SK-N-SH treated with all-trans-retinoic acid at 6 μM for 48 hours (cell line): ENCODE measurements around the gene CLN6.

Experiments
- ATAC-seq: fragments of 200-7000 bp; cut with Tn5 transposase; 3 replicates; pipeline ENCODE4 v1.9.1; 2020; ENCODE audit warnings: mild to moderate bottlenecking, moderate library complexity
- ARNTL ChIP-seq: fragments of 450-650 bp; formaldehyde crosslinking; IDR thresholded peaks from 2 replicates; pipeline ENCODE4 v1.5.0; 2020; ENCODE audit warnings: low read depth, mild to moderate bottlenecking, moderate library complexity, borderline replicate concordance
- BACH2 ChIP-seq: fragments of 250-450 bp; sonication (Bioruptor Pico); IDR thresholded peaks from 2 replicates; pipeline ENCODE4 v1.9.0; 2021; ENCODE audit warnings: mild to moderate bottlenecking, borderline replicate concordance
- CREB5 ChIP-seq: fragments of 250-450 bp; sonication (Bioruptor Pico); IDR thresholded peaks from 2 replicates; pipeline ENCODE4 v1.5.1; 2020; ENCODE audit warnings: low read depth, mild to moderate bottlenecking, moderate library complexity
- CSDC2 ChIP-seq: fragments of 250-450 bp; sonication (Bioruptor Pico); IDR thresholded peaks from 2 replicates; pipeline ENCODE4 v1.5.0; 2020; ENCODE audit warnings: mild to moderate bottlenecking, moderate library complexity
- CSRNP3 ChIP-seq: fragments of 250-450 bp; sonication (Bioruptor Pico); IDR thresholded peaks from 2 replicates; pipeline ENCODE4 v1.5.1; 2021; ENCODE audit warnings: mild to moderate bottlenecking, moderate library complexity
- ESRRG ChIP-seq: fragments of 250-450 bp; sonication (Bioruptor Pico); IDR thresholded peaks from 2 replicates; pipeline ENCODE4 v1.6.1; 2021; ENCODE audit warnings: mild to moderate bottlenecking
- OSR1 ChIP-seq: fragments of 250-450 bp; sonication (Bioruptor Pico); IDR thresholded peaks from 2 replicates; pipeline ENCODE4 v1.8.0; 2022; ENCODE audit warnings: moderate library complexity, mild to moderate bottlenecking, inconsistent platforms
- PATZ1 ChIP-seq: fragments of 250-450 bp; sonication (Bioruptor Pico); IDR thresholded peaks from 2 replicates; pipeline ENCODE4 v1.8.0; 2020; ENCODE audit warnings: mild to moderate bottlenecking, moderate library complexity, borderline replicate concordance
- POU6F1 ChIP-seq: fragments of 250-450 bp; sonication (Bioruptor Pico); IDR thresholded peaks from 2 replicates; pipeline ENCODE4 v1.8.0; 2021; ENCODE audit warnings: low read depth, mild to moderate bottlenecking, moderate library complexity, borderline replicate concordance
- RARB ChIP-seq: fragments of 250-450 bp; sonication (Bioruptor Pico); IDR thresholded peaks from 2 replicates; pipeline ENCODE4 v1.8.0; 2021; ENCODE audit warnings: mild to moderate bottlenecking, moderate library complexity
- SNAI2 ChIP-seq: fragments of 250-450 bp; sonication (Bioruptor Pico); IDR thresholded peaks from 2 replicates; pipeline ENCODE4 v1.5.0; 2020; ENCODE audit warnings: mild to moderate bottlenecking, moderate library complexity
- TCF4 ChIP-seq: fragments of 250-450 bp; sonication (Bioruptor Pico); IDR thresholded peaks from 2 replicates; pipeline ENCODE4 v1.8.0; 2021; ENCODE audit warnings: mild to moderate bottlenecking, moderate library complexity, borderline replicate concordance
- TOX ChIP-seq: fragments of 250-450 bp; sonication (Bioruptor Pico); IDR thresholded peaks from 2 replicates; pipeline ENCODE4 v1.8.0; 2021; ENCODE audit warnings: mild to moderate bottlenecking, moderate library complexity, borderline replicate concordance
- ZC3H10 ChIP-seq: fragments of 250-450 bp; sonication (Bioruptor Pico); IDR thresholded peaks from 2 replicates; pipeline ENCODE4 v1.5.1; 2021; ENCODE audit warnings: mild to moderate bottlenecking, moderate library complexity
- ZFP3 ChIP-seq: fragments of 250-450 bp; sonication (Bioruptor Pico); IDR thresholded peaks from 2 replicates; pipeline ENCODE4 v1.5.0; 2020; ENCODE audit warnings: mild to moderate bottlenecking, moderate library complexity
- ZFP30 ChIP-seq: fragments of 450-650 bp; formaldehyde crosslinking; IDR thresholded peaks from 2 replicates; pipeline ENCODE4 v1.5.0; 2022; ENCODE audit warnings: mild to moderate bottlenecking, moderate library complexity
- ZNF565 ChIP-seq: fragments of 450-650 bp; formaldehyde crosslinking; conservative IDR thresholded peaks from 2 replicates; pipeline ENCODE4 v1.5.0; 2020; ENCODE audit warnings: low read depth, mild to moderate bottlenecking, moderate library complexity
- ZNF70 ChIP-seq: fragments of 450-650 bp; formaldehyde crosslinking; IDR thresholded peaks from 2 replicates; pipeline ENCODE4 v1.5.0; 2020; ENCODE audit warnings: mild to moderate bottlenecking, moderate library complexity
- ZNF8 ChIP-seq: fragments of 450-650 bp; formaldehyde crosslinking; IDR thresholded peaks from 2 replicates; pipeline ENCODE4 v1.5.0; 2020; ENCODE audit warnings: mild to moderate bottlenecking, moderate library complexity
- TF ChIP-seq, protein P1 (sequence below): fragments of 250-450 bp; sonication (Bioruptor Pico); IDR thresholded peaks from 2 replicates; pipeline ENCODE4 v1.5.0; 2020; ENCODE audit warnings: mild to moderate bottlenecking, moderate library complexity

The CLN6 gene

DNA sequence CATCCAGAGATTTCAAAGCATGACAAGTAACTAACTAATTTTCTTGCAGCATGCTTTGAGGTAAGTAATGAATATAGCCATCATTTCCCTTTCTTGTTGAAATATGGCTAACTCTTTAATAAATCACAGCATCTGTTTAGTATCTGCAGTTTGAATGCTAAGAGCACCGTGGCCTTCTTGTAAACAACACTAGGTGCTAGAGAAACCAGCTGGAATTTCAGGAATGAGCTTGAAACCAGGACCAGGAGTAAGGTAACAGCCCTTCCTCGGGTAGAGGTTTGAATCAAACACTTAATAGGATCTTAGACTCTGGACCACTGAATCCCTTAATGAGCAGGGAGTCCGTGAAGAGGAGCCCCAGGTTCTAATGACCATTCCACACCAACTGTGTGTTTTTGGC, 38.0 kb downstream of the CLN6 start:
- TF ChIP-seq ZFP3 (CRISPR knock-in tag), result no peak
- no peak for TF ChIP-seq TCF4 (CRISPR knock-in tag)
- no peak for TF ChIP-seq OSR1 (CRISPR knock-in tag)
- TF ChIP-seq, protein P1, sequence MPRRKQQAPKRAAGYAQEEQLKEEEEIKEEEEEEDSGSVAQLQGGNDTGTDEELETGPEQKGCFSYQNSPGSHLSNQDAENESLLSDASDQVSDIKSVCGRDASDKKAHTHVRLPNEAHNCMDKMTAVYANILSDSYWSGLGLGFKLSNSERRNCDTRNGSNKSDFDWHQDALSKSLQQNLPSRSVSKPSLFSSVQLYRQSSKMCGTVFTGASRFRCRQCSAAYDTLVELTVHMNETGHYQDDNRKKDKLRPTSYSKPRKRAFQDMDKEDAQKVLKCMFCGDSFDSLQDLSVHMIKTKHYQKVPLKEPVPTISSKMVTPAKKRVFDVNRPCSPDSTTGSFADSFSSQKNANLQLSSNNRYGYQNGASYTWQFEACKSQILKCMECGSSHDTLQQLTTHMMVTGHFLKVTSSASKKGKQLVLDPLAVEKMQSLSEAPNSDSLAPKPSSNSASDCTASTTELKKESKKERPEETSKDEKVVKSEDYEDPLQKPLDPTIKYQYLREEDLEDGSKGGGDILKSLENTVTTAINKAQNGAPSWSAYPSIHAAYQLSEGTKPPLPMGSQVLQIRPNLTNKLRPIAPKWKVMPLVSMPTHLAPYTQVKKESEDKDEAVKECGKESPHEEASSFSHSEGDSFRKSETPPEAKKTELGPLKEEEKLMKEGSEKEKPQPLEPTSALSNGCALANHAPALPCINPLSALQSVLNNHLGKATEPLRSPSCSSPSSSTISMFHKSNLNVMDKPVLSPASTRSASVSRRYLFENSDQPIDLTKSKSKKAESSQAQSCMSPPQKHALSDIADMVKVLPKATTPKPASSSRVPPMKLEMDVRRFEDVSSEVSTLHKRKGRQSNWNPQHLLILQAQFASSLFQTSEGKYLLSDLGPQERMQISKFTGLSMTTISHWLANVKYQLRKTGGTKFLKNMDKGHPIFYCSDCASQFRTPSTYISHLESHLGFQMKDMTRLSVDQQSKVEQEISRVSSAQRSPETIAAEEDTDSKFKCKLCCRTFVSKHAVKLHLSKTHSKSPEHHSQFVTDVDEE, result no peak
- TF ChIP-seq ZFP30 (CRISPR knock-in tag), result no peak
- TF ChIP-seq PATZ1 (CRISPR knock-in tag), result no peak
- TF ChIP-seq CREB5, result no peak
- no peak for TF ChIP-seq CSDC2 (CRISPR knock-in tag)
- no peak for TF ChIP-seq ARNTL (CRISPR knock-in tag)
- no peak for TF ChIP-seq CSRNP3 (CRISPR knock-in tag)
- TF ChIP-seq ESRRG, result no peak
- no peak for TF ChIP-seq ZNF565 (CRISPR knock-in tag)
- TF ChIP-seq POU6F1 (CRISPR knock-in tag), result no peak
- TF ChIP-seq TOX, result no peak
- no peak for TF ChIP-seq ZNF70 (CRISPR knock-in tag)
- TF ChIP-seq SNAI2 (CRISPR knock-in tag), result no peak
- no peak for TF ChIP-seq ZC3H10 (CRISPR knock-in tag)
- no peak for ATAC-seq

GRCh38 chr15:68190048-68190447, 39.5 kb downstream of the CLN6 start:
- ATAC-seq, result no peak
- no peak for TF ChIP-seq RARB (CRISPR knock-in tag)
- no peak for TF ChIP-seq ESRRG
- TF ChIP-seq POU6F1 (CRISPR knock-in tag), result no peak
- TF ChIP-seq PATZ1 (CRISPR knock-in tag), result no peak
- no peak for TF ChIP-seq ZNF565 (CRISPR knock-in tag)
- no peak for TF ChIP-seq ARNTL (CRISPR knock-in tag)
- TF ChIP-seq CSDC2 (CRISPR knock-in tag), result no peak
- no peak for TF ChIP-seq ZNF8 (CRISPR knock-in tag)
- no peak for TF ChIP-seq SNAI2 (CRISPR knock-in tag)
- TF ChIP-seq ZFP30 (CRISPR knock-in tag), result no peak
- TF ChIP-seq CSRNP3 (CRISPR knock-in tag), result no peak
- TF ChIP-seq OSR1 (CRISPR knock-in tag), result no peak
- TF ChIP-seq ZNF70 (CRISPR knock-in tag), result no peak
- TF ChIP-seq BACH2 (CRISPR knock-in tag), result no peak
- TF ChIP-seq TCF4 (CRISPR knock-in tag), result no peak
- no peak for TF ChIP-seq CREB5
- no peak for TF ChIP-seq ZC3H10 (CRISPR knock-in tag)
- no peak for TF ChIP-seq ZFP3 (CRISPR knock-in tag)
